ENCODE data around the gene GNB3. TPM values are rescaled to one million over a fixed set of nuclear protein-coding genes. Genes with fewer than 3 reads are reported as not detected.

Gene GNB3
- total and polyA plus RNA-seq, 2 donors, result 0.14 to 1.3 TPM

DNA sequence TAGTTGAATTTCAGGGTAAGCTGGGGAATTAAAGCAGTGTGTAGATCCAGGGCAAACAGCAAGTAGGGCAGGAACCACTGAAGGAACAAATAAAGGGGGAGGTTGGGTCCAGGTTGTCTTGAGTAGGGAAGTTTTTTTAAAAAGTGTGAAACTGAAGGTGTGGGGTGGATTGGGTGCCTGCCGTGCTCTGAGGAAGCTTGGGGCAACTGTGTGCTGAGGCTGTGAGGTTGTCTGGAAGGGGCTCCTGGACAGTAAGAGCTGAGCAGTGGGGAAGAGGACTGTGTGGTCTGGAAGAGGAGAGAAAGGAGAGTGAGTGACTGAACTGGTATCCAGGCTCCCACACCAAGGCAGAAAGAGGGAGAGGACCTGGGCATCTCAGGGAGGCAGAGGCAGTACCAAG lies 30.0 kb upstream of the GNB3 start:
- DNase-seq (ENCODE audit: low read depth in 6 of 9, low spot score in 9 of 9), result no peak
- no peak overlapping the region for H3K4me3 ChIP-seq (ENCODE audit: low read length in 2 of 2)
- peak overlapping the region in 1 of 2 donors; percentile 39 for H3K27ac ChIP-seq (ENCODE audit: low read depth in 1 of 2, low read length in 1 of 2)
- 83% methylated on average over 1 of the region's 1 CpG for WGBS
- H3K9me3 ChIP-seq (ENCODE audit: control insufficient read depth in 2 of 2, insufficient read depth in 1 of 2, low read length in 1 of 2), result no peaks in the 10 kb centered on the region
- H3K36me3 ChIP-seq (ENCODE audit: control insufficient read depth in 2 of 2, insufficient read depth in 2 of 2, low read length in 1 of 2), result peaks cover 54 to 66% of the 10 kb centered on the region in 2 donors
- peaks cover 0 to 11% of the 10 kb centered on the region in 2 donors for H3K4me1 ChIP-seq (ENCODE audit: control insufficient read depth in 2 of 2, insufficient read depth in 2 of 2, low read length in 2 of 2)
- no peaks in the 10 kb centered on the region for H3K27me3 ChIP-seq (ENCODE audit: control insufficient read depth in 2 of 2, insufficient read depth in 1 of 2, low read length in 1 of 2)

GRCh38 chr12:6813363-6813762 lies 27.4 kb upstream of the GNB3 start:
- peaks cover 0 to 3% of the 10 kb centered on the region in 2 donors for H3K9me3 ChIP-seq (ENCODE audit: control insufficient read depth in 2 of 2, insufficient read depth in 1 of 2, low read length in 1 of 2)
- H3K36me3 ChIP-seq (ENCODE audit: control insufficient read depth in 2 of 2, insufficient read depth in 2 of 2, low read length in 1 of 2), result peaks cover 68 to 77% of the 10 kb centered on the region in 2 donors
- no peaks in the 10 kb centered on the region for H3K27me3 ChIP-seq (ENCODE audit: control insufficient read depth in 2 of 2, insufficient read depth in 1 of 2, low read length in 1 of 2)
- WGBS, result 91% methylated on average over 4 of the region's 4 CpGs
- H3K27ac ChIP-seq (ENCODE audit: low read depth in 1 of 2, low read length in 1 of 2), result no peak overlapping the region
- no peak overlapping the region for H3K4me3 ChIP-seq (ENCODE audit: low read length in 2 of 2)
- H3K4me1 ChIP-seq (ENCODE audit: control insufficient read depth in 2 of 2, insufficient read depth in 2 of 2, low read length in 2 of 2), result peaks cover 0 to 16% of the 10 kb centered on the region in 2 donors
- no peak for DNase-seq (ENCODE audit: low read depth in 6 of 9, low spot score in 9 of 9)

GRCh38 chr12:6816598-6816997 lies 24.1 kb upstream of the GNB3 start:
- Histone ChIP-seq H3K9me3 (ENCODE audit: control insufficient read depth in 2 of 2, insufficient read depth in 1 of 2, low read length in 1 of 2) (peaks cover 0 to 3% of the 10 kb centered on the region in 2 donors), H3K4me3 (ENCODE audit: low read length in 2 of 2) (no peak overlapping the region), H3K4me1 (ENCODE audit: control insufficient read depth in 2 of 2, insufficient read depth in 2 of 2, low read length in 2 of 2) (peaks cover 4 to 32% of the 10 kb centered on the region in 2 donors), H3K27me3 (ENCODE audit: control insufficient read depth in 2 of 2, insufficient read depth in 1 of 2, low read length in 1 of 2) (peaks cover 0 to 5% of the 10 kb centered on the region in 2 donors), H3K27ac (ENCODE audit: low read depth in 1 of 2, low read length in 1 of 2) (no peak overlapping the region), H3K36me3 (ENCODE audit: control insufficient read depth in 2 of 2, insufficient read depth in 2 of 2, low read length in 1 of 2) (peaks cover 69 to 86% of the 10 kb centered on the region in 2 donors)
- DNase-seq (ENCODE audit: low read depth in 6 of 9, low spot score in 9 of 9), result no peak
- WGBS, result 89% methylated on average over 3 of the region's 3 CpGs

GRCh38 chr12:6817098-6817497 lies 23.6 kb upstream of the GNB3 start:
- peaks cover 6 to 37% of the 10 kb centered on the region in 2 donors for H3K4me1 ChIP-seq (ENCODE audit: control insufficient read depth in 2 of 2, insufficient read depth in 2 of 2, low read length in 2 of 2)
- no peak overlapping the region for H3K4me3 ChIP-seq (ENCODE audit: low read length in 2 of 2)
- H3K27ac ChIP-seq (ENCODE audit: low read depth in 1 of 2, low read length in 1 of 2), result no peak overlapping the region
- peaks cover 0 to 3% of the 10 kb centered on the region in 2 donors for H3K9me3 ChIP-seq (ENCODE audit: control insufficient read depth in 2 of 2, insufficient read depth in 1 of 2, low read length in 1 of 2)
- peaks cover 0 to 10% of the 10 kb centered on the region in 2 donors for H3K27me3 ChIP-seq (ENCODE audit: control insufficient read depth in 2 of 2, insufficient read depth in 1 of 2, low read length in 1 of 2)
- WGBS, result 96% methylated on average over 8 of the region's 8 CpGs
- H3K36me3 ChIP-seq (ENCODE audit: control insufficient read depth in 2 of 2, insufficient read depth in 2 of 2, low read length in 1 of 2), result peaks cover 66 to 81% of the 10 kb centered on the region in 2 donors
- DNase-seq (ENCODE audit: low read depth in 6 of 9, low spot score in 9 of 9), result no peak

DNA sequence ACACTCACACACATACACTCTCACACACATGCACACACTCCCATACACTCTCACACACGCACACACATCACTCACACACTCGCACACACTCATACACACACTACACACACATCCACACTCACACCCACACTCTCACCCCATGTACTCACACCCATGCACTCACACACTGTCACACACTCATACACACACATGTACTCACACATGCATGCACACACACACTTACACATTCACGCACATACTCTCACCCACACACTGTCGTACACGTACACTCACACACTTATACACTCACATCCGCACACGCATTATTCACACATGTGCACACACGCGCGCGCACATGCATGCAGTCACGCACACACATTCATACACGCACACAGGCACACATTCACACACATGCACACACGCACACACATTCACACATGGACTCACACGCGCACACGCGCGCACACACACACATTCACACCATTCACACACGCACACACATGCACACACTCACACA lies 23.0 kb upstream of the GNB3 start:
- H3K9me3 ChIP-seq (ENCODE audit: control insufficient read depth in 2 of 2, insufficient read depth in 1 of 2, low read length in 1 of 2), result peaks cover 0 to 3% of the 10 kb centered on the region in 2 donors
- no peak overlapping the region for H3K4me3 ChIP-seq (ENCODE audit: low read length in 2 of 2)
- DNase-seq (ENCODE audit: low read depth in 6 of 9, low spot score in 9 of 9), result no peak
- H3K27ac ChIP-seq (ENCODE audit: low read depth in 1 of 2, low read length in 1 of 2), result no peak overlapping the region
- 95% methylated on average over 20 of the region's 20 CpGs for WGBS
- H3K4me1 ChIP-seq (ENCODE audit: control insufficient read depth in 2 of 2, insufficient read depth in 2 of 2, low read length in 2 of 2), result peaks cover 6 to 41% of the 10 kb centered on the region in 2 donors
- H3K27me3 ChIP-seq (ENCODE audit: control insufficient read depth in 2 of 2, insufficient read depth in 1 of 2, low read length in 1 of 2), result peaks cover 0 to 15% of the 10 kb centered on the region in 2 donors
- peaks cover 62 to 77% of the 10 kb centered on the region in 2 donors for H3K36me3 ChIP-seq (ENCODE audit: control insufficient read depth in 2 of 2, insufficient read depth in 2 of 2, low read length in 1 of 2)

- H3K4me1 ChIP-seq (ENCODE audit: control insufficient read depth in 2 of 2, insufficient read depth in 2 of 2, low read length in 2 of 2), result peaks cover 6 to 43% of the 10 kb centered on the region in 2 donors
- H3K36me3 ChIP-seq (ENCODE audit: control insufficient read depth in 2 of 2, insufficient read depth in 2 of 2, low read length in 1 of 2), result peaks cover 61 to 73% of the 10 kb centered on the region in 2 donors
- H3K4me3 ChIP-seq (ENCODE audit: low read length in 2 of 2), result no peak overlapping the region
- WGBS, result 96% methylated on average over 10 of the region's 10 CpGs
- H3K9me3 ChIP-seq (ENCODE audit: control insufficient read depth in 2 of 2, insufficient read depth in 1 of 2, low read length in 1 of 2), result peaks cover 0 to 3% of the 10 kb centered on the region in 2 donors
- no peak for DNase-seq (ENCODE audit: low read depth in 6 of 9, low spot score in 9 of 9)
- peaks cover 0 to 20% of the 10 kb centered on the region in 2 donors for H3K27me3 ChIP-seq (ENCODE audit: control insufficient read depth in 2 of 2, insufficient read depth in 1 of 2, low read length in 1 of 2)
- H3K27ac ChIP-seq (ENCODE audit: low read depth in 1 of 2, low read length in 1 of 2), result no peak overlapping the region
Measured at GRCh38 chr12:6818222-6818621, 22.5 kb upstream of the GNB3 start.

DNA sequence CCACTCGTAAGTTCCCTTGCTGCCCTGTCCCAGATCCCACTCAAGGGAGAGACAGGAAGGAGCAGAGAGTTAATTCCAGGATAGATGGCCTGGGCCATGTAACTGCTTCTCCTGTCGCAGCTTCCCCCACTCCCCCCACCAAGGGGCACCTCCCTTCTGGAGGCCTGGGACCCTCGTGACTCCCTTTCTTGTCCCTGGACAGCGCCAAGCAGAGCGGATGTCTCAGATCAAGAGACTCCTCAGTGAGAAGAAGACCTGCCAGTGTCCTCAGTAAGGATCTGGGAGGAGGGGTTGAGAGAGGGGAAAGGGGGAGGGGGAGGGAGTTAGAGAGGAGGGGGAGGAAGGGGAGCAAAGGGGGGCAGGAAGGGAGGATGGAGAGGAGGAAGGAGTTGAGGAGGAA lies 22.1 kb upstream of the GNB3 start:
- Histone ChIP-seq H3K36me3 (ENCODE audit: control insufficient read depth in 2 of 2, insufficient read depth in 2 of 2, low read length in 1 of 2) (peaks cover 61 to 70% of the 10 kb centered on the region in 2 donors), H3K27ac (ENCODE audit: low read depth in 1 of 2, low read length in 1 of 2) (no peak overlapping the region), H3K27me3 (ENCODE audit: control insufficient read depth in 2 of 2, insufficient read depth in 1 of 2, low read length in 1 of 2) (peaks cover 0 to 24% of the 10 kb centered on the region in 2 donors), H3K9me3 (ENCODE audit: control insufficient read depth in 2 of 2, insufficient read depth in 1 of 2, low read length in 1 of 2) (peaks cover 0 to 3% of the 10 kb centered on the region in 2 donors), H3K4me1 (ENCODE audit: control insufficient read depth in 2 of 2, insufficient read depth in 2 of 2, low read length in 2 of 2) (peaks cover 6 to 43% of the 10 kb centered on the region in 2 donors), H3K4me3 (ENCODE audit: low read length in 2 of 2) (no peak overlapping the region)
- DNase-seq (ENCODE audit: low read depth in 6 of 9, low spot score in 9 of 9), result no peak
- WGBS, result 97% methylated on average over 5 of the region's 5 CpGs

GRCh38 chr12:6819106-6820030 lies 21.4 kb upstream of the GNB3 start:
- Histone ChIP-seq H3K27me3 (ENCODE audit: control insufficient read depth in 2 of 2, insufficient read depth in 1 of 2, low read length in 1 of 2) (peaks cover 0 to 31% of the 10 kb centered on the region in 2 donors), H3K9me3 (ENCODE audit: control insufficient read depth in 2 of 2, insufficient read depth in 1 of 2, low read length in 1 of 2) (peaks cover 0 to 3% of the 10 kb centered on the region in 2 donors), H3K36me3 (ENCODE audit: control insufficient read depth in 2 of 2, insufficient read depth in 2 of 2, low read length in 1 of 2) (peaks cover 55 to 63% of the 10 kb centered on the region in 2 donors), H3K27ac (ENCODE audit: low read depth in 1 of 2, low read length in 1 of 2) (no peak overlapping the region), H3K4me1 (ENCODE audit: control insufficient read depth in 2 of 2, insufficient read depth in 2 of 2, low read length in 2 of 2) (peaks cover 6 to 43% of the 10 kb centered on the region in 2 donors), H3K4me3 (ENCODE audit: low read length in 2 of 2) (no peak overlapping the region)
- no peak for DNase-seq (ENCODE audit: low read depth in 6 of 9, low spot score in 9 of 9)
- WGBS, result 96% methylated on average over 13 of the region's 13 CpGs

DNA sequence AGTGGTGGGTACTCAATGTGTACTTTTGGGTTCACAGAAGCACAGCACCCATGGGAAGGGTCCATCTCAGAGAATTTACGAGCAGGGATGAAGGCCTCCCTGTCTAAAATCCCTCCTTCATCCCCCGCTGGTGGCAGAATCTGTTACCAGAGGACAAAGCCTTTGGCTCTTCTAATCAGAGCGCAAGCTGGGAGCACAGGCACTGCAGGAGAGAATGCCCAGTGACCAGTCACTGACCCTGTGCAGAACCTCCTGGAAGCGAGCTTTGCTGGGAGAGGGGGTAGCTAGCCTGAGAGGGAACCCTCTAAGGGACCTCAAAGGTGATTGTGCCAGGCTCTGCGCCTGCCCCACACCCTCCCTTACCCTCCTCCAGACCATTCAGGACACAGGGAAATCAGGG lies 20.6 kb upstream of the GNB3 start:
- no peak overlapping the region for H3K27ac ChIP-seq (ENCODE audit: low read depth in 1 of 2, low read length in 1 of 2)
- WGBS, result 98% methylated on average over 5 of the region's 5 CpGs

More for the DNA sequence above, 20.6 kb upstream of the GNB3 start:
- DNase-seq (ENCODE audit: low read depth in 6 of 9, low spot score in 9 of 9), result no peak
- Histone ChIP-seq H3K36me3 (ENCODE audit: control insufficient read depth in 2 of 2, insufficient read depth in 2 of 2, low read length in 1 of 2) (peaks cover 47 to 55% of the 10 kb centered on the region in 2 donors), H3K4me1 (ENCODE audit: control insufficient read depth in 2 of 2, insufficient read depth in 2 of 2, low read length in 2 of 2) (peaks cover 6 to 45% of the 10 kb centered on the region in 2 donors), H3K9me3 (ENCODE audit: control insufficient read depth in 2 of 2, insufficient read depth in 1 of 2, low read length in 1 of 2) (peaks cover 0 to 3% of the 10 kb centered on the region in 2 donors), H3K4me3 (ENCODE audit: low read length in 2 of 2) (no peak overlapping the region), H3K27me3 (ENCODE audit: control insufficient read depth in 2 of 2, insufficient read depth in 1 of 2, low read length in 1 of 2) (peaks cover 0 to 38% of the 10 kb centered on the region in 2 donors)
